Kidney (tissue), 14 donors: Measurements from ENCODE around the gene BMX. TPM values are rescaled to one million over a fixed set of nuclear protein-coding genes. Genes with fewer than 3 reads are reported as not detected.

Experiments used
- DNase-seq, 5 donors: peaks; one replicate each; pipeline ENCODE4 v3.0.0-alpha.2; 2013 to 2020
- FAIRE-seq: peaks from 2 replicates; lab custom pipeline; 2012; peaks lifted over from hg19 to GRCh38; lab: Jason Lieb, UNC
- H3K27ac ChIP-seq, 2 donors: one replicate each; pipeline ENCODE4 v1.7.0; 2013; ENCODE audit warnings: low read depth in 2 of 2, low read length in 2 of 2, inconsistent platforms in 1 of 2
- H3K27me3 ChIP-seq: one replicate; pipeline ENCODE4 v1.7.1; 2013; ENCODE audit warnings: low read length, inconsistent platforms; ENCODE audit not compliant: control insufficient read depth, insufficient read depth
- H3K36me3 ChIP-seq, 3 donors: one replicate each; pipeline versions ENCODE4 v1.7.0 to v1.7.1; 2013; ENCODE audit warnings: low read length in 3 of 3, control low read depth in 1 of 3, inconsistent platforms in 1 of 3; ENCODE audit not compliant: insufficient read depth in 3 of 3, control insufficient read depth in 2 of 3
- H3K4me1 ChIP-seq, 3 donors: one replicate each; pipeline versions ENCODE4 v1.7.0 to v1.7.1; 2013; ENCODE audit warnings: low read length in 3 of 3, inconsistent platforms in 1 of 3, low read depth in 1 of 3; ENCODE audit not compliant: control insufficient read depth in 2 of 3, insufficient read depth in 2 of 3
- H3K4me3 ChIP-seq, 3 donors: one replicate each; pipeline versions ENCODE4 v1.7.0 to v1.8.1; 2013; ENCODE audit warnings: low read length in 3 of 3, control low read depth in 1 of 3, inconsistent platforms in 1 of 3
- H3K9ac ChIP-seq, 3 donors: one replicate each; pipeline versions ENCODE4 v1.7.0 to v1.7.1; 2013; ENCODE audit warnings: low read length in 3 of 3, control low read depth in 1 of 3, inconsistent platforms in 1 of 3
- H3K9me3 ChIP-seq, 3 donors: one replicate each; pipeline versions ENCODE4 v1.7.0 to v1.7.1; 2013; ENCODE audit warnings: low read length in 3 of 3, control low read depth in 1 of 3, inconsistent platforms in 1 of 3; ENCODE audit not compliant: control insufficient read depth in 2 of 3, insufficient read depth in 1 of 3
- intact Hi-C: fragments of 100-400 bp; cut with DNase I; formaldehyde crosslinking; loops from one replicate; pipeline ENCODE4 v1.11.1; 2022
- polyA plus RNA-seq: library from polyadenylated mRNA; stranded (reverse); fragments of 350-450 nt; fragmentation: Illumina TruSeq; extraction: RNeasy Lipid Tissue Mini Kit (QIAGEN cat#74804); gene quantifications from one replicate; pipeline ENCODE4 v1.2.3, GENCODE V29; 2014; ENCODE audit warnings: low read depth, low replicate concordance; ENCODE audit not compliant: insufficient read depth
- total RNA-seq: library from RNA; stranded (reverse); fragmentation: NEBNext Ultra II Directional; extraction: Animal tissue kit (Norgen Biotek cat#: 25700); gene quantifications from one replicate; pipeline ENCODE4 v1.2.1, GENCODE V29; 2021
- TF ChIP-seq, protein P1 (sequence below): IDR thresholded peaks from 3 replicates; pipeline ENCODE4 v1.5.1; 2012; ENCODE audit warnings: mild to moderate bottlenecking, moderate library complexity, borderline replicate concordance; ENCODE audit not compliant: insufficient read depth; ENCODE audit errors: extremely low read depth
- donor health status: control.
- donor health status: control.
- donor health status: control.
- donor health status: control.
- donor health status: control.
- donor health status: DM: yes; HTN: yes; CAD: no.
- donor health status: Normal renal cell carcinoma (clear cell type).

BMX gene
- total and polyA plus RNA-seq, 2 donors from 2014 or later = 1.4 TPM; not detected in 1

DNA sequence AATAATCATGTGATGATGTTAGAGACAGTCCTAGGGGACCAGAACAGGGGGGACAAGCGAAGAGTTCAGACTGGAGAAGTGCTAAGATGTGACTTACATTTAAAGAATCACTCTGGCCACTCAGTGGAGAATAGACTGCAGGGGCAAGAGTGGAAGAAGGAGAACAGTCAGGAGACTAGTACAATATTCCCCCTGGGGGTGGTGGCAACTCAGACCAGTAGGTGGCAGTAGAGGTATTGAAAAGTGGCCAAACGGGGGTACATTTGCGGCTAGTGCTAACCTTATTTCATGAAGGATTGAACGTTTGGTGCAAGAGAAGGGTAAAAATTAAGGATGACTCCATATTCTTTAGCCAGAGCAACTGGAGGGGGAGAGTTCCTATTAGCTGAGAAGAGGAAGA is 2.7 kb upstream of the BMX start:
- no peak overlapping the region for H3K9ac ChIP-seq
- intact Hi-C loops = no loop called here
- H3K27ac ChIP-seq = no peak overlapping the region
- FAIRE-seq (no peak), DNase-seq (peak in 4 of 5 donors; percentile 34 to 47 (median 42))
- peaks cover 15% of the 10 kb centered on the region for H3K27me3 ChIP-seq
- no peak overlapping the region for H3K4me3 ChIP-seq
- H3K36me3 ChIP-seq = no peaks in the 10 kb centered on the region
- no peaks in the 10 kb centered on the region for H3K9me3 ChIP-seq
- no peaks in the 10 kb centered on the region for H3K4me1 ChIP-seq
- TF ChIP-seq, protein P1, sequence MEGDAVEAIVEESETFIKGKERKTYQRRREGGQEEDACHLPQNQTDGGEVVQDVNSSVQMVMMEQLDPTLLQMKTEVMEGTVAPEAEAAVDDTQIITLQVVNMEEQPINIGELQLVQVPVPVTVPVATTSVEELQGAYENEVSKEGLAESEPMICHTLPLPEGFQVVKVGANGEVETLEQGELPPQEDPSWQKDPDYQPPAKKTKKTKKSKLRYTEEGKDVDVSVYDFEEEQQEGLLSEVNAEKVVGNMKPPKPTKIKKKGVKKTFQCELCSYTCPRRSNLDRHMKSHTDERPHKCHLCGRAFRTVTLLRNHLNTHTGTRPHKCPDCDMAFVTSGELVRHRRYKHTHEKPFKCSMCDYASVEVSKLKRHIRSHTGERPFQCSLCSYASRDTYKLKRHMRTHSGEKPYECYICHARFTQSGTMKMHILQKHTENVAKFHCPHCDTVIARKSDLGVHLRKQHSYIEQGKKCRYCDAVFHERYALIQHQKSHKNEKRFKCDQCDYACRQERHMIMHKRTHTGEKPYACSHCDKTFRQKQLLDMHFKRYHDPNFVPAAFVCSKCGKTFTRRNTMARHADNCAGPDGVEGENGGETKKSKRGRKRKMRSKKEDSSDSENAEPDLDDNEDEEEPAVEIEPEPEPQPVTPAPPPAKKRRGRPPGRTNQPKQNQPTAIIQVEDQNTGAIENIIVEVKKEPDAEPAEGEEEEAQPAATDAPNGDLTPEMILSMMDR = peak; percentile 65

DNA sequence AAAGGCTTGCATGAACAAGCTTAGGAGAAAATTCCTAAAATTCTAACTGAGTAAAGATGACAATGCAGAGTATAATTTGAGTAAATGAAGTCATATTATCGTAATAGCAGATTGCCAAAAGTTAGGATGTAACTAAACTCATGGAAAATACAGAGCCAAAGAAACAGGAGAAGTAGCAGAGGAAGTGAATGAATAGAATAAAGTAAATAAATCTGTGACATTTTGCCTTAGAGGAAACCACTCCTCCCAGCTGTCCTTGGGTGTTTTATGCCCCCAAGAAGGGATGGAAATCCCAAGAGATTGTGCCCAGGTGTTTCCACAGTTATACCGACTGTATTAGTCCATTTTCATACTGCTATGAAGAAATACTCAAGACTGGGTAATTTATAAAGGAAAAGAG is 1.9 kb upstream of the BMX start:
- FAIRE-seq = no peak
- H3K9ac ChIP-seq = no peak overlapping the region
- H3K27ac ChIP-seq = no peak overlapping the region
- TF ChIP-seq, protein P1 = no peak
- no peaks in the 10 kb centered on the region for H3K36me3 ChIP-seq
- DNase-seq = no peak
- peaks cover 13% of the 10 kb centered on the region for H3K27me3 ChIP-seq
- H3K4me1 ChIP-seq = no peaks in the 10 kb centered on the region
- no peak overlapping the region for H3K4me3 ChIP-seq
- intact Hi-C loops = no loop called here
- H3K9me3 ChIP-seq = no peaks in the 10 kb centered on the region

DNA sequence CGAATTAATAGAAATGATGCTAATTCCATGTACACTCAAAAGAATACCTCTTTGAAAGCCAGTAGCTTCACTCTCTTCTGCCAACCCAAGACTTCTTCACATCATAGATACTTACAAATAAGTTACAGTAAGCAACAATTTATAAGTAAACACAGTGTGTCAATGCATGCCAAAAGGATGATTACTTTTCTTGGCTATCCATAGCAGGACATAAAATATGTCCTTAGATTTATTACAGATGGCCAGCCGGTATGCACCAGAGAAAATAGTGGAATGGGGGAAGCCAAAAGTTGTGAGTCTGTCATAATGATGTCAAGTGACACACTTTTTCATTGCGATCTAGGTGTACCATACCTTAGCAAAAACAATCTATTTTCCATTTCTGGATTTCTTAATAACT is 631 bp upstream of the BMX start:
- no peak overlapping the region for H3K4me3 ChIP-seq
- no peaks in the 10 kb centered on the region for H3K9me3 ChIP-seq
- FAIRE-seq = no peak
- TF ChIP-seq, protein P1 = no peak
- intact Hi-C loops = no loop called here
- no peaks in the 10 kb centered on the region for H3K36me3 ChIP-seq
- H3K27me3 ChIP-seq = peaks cover 6% of the 10 kb centered on the region
- H3K27ac ChIP-seq = no peak overlapping the region
- DNase-seq = no peak
- H3K4me1 ChIP-seq = no peaks in the 10 kb centered on the region
- H3K9ac ChIP-seq = no peak overlapping the region

DNA sequence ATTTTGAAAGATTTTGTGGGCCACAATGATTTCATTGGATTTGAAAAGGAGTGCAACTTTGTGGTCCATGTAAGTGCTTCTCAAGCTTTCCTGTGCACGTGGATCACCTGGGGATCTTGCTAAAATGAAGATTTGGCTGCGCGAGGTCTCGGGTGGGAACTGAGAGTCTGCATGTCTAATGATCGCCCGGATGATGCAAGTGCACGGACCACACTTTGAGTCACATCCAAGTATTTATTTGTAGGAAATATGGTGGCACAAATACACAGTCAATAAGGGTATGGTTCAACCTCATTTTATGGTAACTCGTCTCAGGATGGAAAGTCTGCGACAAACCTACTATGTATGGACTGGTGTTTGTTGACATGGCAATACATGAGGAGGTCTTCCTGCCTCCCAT is 899 bp downstream of the BMX start:
- intact Hi-C loops = no loop called here
- DNase-seq (no peak), FAIRE-seq (no peak)
- TF ChIP-seq, protein P1 = no peak
- H3K36me3 ChIP-seq = no peaks in the 10 kb centered on the region
- H3K27ac ChIP-seq = no peak overlapping the region
- no peak overlapping the region for H3K9ac ChIP-seq
- H3K27me3 ChIP-seq = peaks cover 7% of the 10 kb centered on the region
- H3K4me1 ChIP-seq = no peaks in the 10 kb centered on the region
- H3K9me3 ChIP-seq = no peaks in the 10 kb centered on the region
- H3K4me3 ChIP-seq = no peak overlapping the region
